HAP-1 (cell line): Measurements from ENCODE around the gene SEC16A.

Source experiments
- DNase-seq, 2 experiments: peaks; one replicate each; pipeline ENCODE4 v3.0.0-alpha.2; 2016 to 2020; ENCODE audit warnings: low spot score in 2 of 2
- H3K27me3 ChIP-seq: fragments of 250-450 bp; sonication (Bioruptor Pico); 2 replicates; pipeline ENCODE4 v1.5.1; 2020; ENCODE audit warnings: low read depth, mild to moderate bottlenecking, moderate library complexity
- H3K36me3 ChIP-seq: fragments of 250-450 bp; sonication (Bioruptor Pico); replicated peaks from 2 replicates; pipeline ENCODE4 v1.5.1; 2020; ENCODE audit warnings: mild to moderate bottlenecking
- H3K4me1 ChIP-seq: fragments of 250-450 bp; sonication (Bioruptor Pico); 2 replicates; pipeline ENCODE4 v1.5.1; 2020; ENCODE audit warnings: mild to moderate bottlenecking
- H3K4me3 ChIP-seq: fragments of 250-450 bp; sonication (Bioruptor Pico); 2 replicates; pipeline ENCODE4 v1.5.1; 2020; ENCODE audit warnings: mild to moderate bottlenecking, moderate library complexity
- H3K9me3 ChIP-seq: fragments of 250-450 bp; sonication (Bioruptor Pico); 2 replicates; pipeline ENCODE4 v1.5.1; 2020; ENCODE audit warnings: mild to moderate bottlenecking, moderate library complexity
- in situ Hi-C: fragments of 300-500 bp; cut with MboI; formaldehyde crosslinking; loops from 3 replicates; pipeline ENCODE4 v1.14.3; 2020; ENCODE audit warnings: low sequenced_read_pairs, inconsistent platforms, mixed read lengths

The SEC16A gene

GRCh38 chr9:136394312-136395019, 88.4 kb downstream of the SEC16A start:
- no peak overlapping the region for H3K4me3 ChIP-seq
- H3K36me3 ChIP-seq = peaks cover 83% of the 10 kb centered on the region
- no peak for DNase-seq
- H3K4me1 ChIP-seq = peaks cover 5% of the 10 kb centered on the region; the same call in 1 of the 2 replicates
- H3K27me3 ChIP-seq = no peaks in the 10 kb centered on the region
- H3K9me3 ChIP-seq = no peaks in the 10 kb centered on the region
- in situ Hi-C loops = no loop called here

GRCh38 chr9:136393531-136393930, 89.3 kb downstream of the SEC16A start:
- Histone ChIP-seq H3K9me3 (no peaks in the 10 kb centered on the region), H3K36me3 (peaks cover 90% of the 10 kb centered on the region), H3K4me3 (no peak overlapping the region), H3K4me1 (peaks cover 2% of the 10 kb centered on the region; the same call in 1 of the 2 replicates), H3K27me3 (no peaks in the 10 kb centered on the region)
- DNase-seq = no peak
- in situ Hi-C loops = no loop called here

GRCh38 chr9:136392538-136393449, 90.0 kb downstream of the SEC16A start:
- Histone ChIP-seq H3K9me3 (no peaks in the 10 kb centered on the region), H3K4me1 (no peaks in the 10 kb centered on the region), H3K27me3 (no peaks in the 10 kb centered on the region), H3K36me3 (peaks cover 89% of the 10 kb centered on the region), H3K4me3 (no peak overlapping the region)
- in situ Hi-C loops = no loop called here
- DNase-seq = no peak

- no peaks in the 10 kb centered on the region for H3K27me3 ChIP-seq
- H3K4me1 ChIP-seq = no peaks in the 10 kb centered on the region
- H3K4me3 ChIP-seq = no peak overlapping the region
- H3K36me3 ChIP-seq = peaks cover 93% of the 10 kb centered on the region
- no peaks in the 10 kb centered on the region for H3K9me3 ChIP-seq
- in situ Hi-C loops = no loop called here
- no peak for DNase-seq
Measured at GRCh38 chr9:136391737-136392537, 90.9 kb downstream of the SEC16A start.
